H4 (cell line): ENCODE results near the gene HPS6. TPM values are rescaled to one million over a fixed set of nuclear protein-coding genes. Genes with fewer than 3 reads are reported as not detected.

Experiments used
- DNase-seq: peaks from one replicate; pipeline ENCODE4 v3.0.0-alpha.2; 2015; ENCODE audit warnings: low spot score
- total RNA-seq: library from RNA; depleted of rRNA; stranded (reverse); fragments of >200 nt; shearing (Covaris generic); gene quantifications from 2 replicates; pipeline ENCODE4 v1.2.3, GENCODE V29; 2014

The HPS6 gene
- total RNA-seq, 1 experiment from 2014 or later: 6.3 TPM

DNA sequence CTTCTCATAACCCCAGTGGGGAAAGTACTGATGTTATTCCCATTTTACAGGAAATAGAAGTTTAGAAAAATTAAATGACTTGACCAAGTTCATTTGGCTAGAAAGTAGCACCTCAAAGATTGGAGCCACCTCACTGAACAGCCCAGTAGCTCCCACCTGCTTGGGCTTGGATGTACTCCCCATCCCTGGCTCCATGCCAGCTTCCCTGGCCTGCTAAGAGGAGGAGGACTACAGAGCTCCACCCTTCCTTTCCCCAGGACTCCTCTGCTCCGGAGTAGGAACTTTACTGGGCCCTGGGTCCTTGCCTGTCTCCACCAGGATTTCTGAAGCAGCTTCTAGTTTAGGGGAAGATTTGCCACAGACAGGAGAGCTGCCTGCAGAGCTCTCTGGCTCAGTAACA, 3.1 kb downstream of the HPS6 start:
- no peak for DNase-seq

DNA sequence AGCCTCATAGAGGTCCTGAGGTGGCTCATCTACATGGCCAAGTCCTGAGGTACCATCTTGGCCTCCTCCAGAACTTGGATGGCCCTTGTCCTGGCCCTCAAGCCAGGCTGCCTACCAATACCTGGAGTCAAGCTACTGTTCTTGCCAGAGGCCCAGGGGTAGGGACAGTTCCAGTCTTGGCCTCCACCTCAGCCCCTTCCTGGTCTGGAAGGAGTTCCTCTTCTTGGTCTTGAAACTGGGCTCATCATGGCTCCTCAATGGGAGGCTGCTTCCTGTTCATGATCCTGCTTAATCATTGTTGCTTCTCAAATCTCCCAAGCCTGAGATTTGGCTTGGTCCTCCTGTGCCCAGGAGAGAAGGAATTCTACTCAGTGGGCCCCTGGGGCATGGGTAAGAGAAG, 3.9 kb downstream of the HPS6 start:
- DNase-seq: no peak

DNA sequence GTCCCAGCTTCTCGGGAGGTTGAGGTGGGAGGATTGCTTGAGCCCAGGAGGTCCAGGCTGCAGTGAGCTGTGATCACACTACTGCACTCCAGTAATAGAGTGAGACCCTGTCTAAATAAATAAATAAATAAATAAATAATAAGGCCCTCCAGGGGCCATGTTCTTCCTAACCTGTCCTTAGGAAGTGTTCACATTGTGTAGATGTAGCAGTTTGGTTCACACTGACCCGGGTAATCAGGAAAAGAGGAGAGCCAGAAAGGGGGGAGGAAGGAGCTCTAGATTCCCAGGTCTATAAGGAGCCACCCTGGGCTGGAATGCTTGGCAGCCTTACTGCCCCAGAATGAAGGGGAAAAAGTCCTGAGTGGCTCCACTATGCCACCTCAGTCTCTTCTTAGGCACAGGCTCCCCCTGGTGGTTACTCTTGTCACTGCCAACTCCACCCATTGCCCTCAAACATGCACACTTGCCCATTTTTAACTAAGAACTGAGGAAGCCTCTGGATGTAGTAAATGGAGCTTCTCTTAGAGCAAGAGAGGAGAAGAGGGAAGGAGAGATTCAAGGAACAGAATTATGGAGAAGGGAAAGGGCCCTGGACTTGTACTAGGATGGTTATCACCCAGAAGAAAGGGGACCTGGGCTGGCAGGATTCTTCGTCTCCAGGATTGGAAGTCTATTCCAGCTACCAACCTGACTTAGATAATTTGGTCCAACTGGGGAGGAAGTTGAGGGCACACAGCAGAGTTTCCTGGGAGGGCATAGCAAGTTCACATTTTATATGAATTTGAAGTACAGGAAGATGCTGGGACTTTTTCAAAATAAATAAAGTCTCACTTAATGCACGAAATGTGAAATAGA, 7.8 kb downstream of the HPS6 start:
- DNase-seq: peak; percentile 59

DNA sequence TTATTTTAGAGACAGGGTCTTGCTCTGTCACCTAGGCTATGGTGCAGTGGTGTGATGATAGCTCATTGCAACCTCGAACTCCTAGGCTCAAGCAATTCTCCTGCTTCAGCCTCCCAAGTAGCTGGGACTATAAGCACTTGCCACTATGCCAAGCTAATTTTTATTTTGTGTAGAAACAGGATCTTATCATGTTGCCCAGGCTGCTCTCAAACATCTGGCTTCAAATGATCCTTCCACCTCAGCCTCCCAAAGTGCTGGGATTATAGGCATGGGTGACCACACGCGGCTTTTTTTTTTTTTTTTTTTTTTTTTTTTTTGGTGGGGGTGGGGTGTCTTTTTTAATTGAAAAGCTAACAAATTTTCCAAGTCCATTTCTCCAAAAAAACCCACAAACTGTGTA, 18.4 kb downstream of the HPS6 start:
- no peak for DNase-seq

DNA sequence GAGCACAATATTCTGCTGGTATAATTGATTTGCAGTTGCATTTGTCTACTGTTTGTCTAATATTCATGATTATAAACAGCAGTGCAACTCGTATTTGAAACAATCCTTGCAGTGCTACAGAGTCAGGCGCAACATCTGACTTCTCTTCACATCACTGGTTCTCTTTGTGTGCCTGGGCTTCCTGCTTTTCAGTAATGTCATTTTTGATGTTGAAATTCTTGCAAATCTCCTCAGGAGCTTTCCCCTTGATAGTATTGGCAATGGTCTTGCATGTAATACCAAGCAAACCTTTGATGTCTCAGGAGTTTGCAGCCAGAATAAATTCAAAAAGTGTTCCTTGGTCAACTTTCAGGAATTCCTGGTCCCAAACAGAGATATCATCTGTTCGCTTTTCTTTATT, 20.2 kb downstream of the HPS6 start:
- DNase-seq: no peak

DNA sequence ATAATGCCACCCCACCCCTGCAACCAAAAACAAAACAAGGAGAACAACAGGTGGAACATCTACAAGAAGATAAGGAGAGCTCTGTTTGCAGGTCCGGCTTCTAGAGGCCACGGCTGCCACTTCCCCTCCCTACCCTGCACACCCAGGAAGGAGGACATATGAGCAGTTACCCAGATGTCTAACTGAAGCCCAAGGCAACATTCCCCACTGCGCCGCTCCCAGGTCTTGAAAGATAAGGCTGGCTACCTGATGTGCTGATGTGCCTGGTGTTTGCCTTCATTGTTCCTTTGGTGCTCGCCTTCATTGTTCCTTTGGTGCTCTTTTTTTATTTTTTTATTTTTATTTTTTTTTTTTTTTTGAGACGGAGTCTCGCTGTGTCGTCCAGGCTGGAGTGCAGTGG, 21.0 kb downstream of the HPS6 start:
- DNase-seq: no peak

DNA sequence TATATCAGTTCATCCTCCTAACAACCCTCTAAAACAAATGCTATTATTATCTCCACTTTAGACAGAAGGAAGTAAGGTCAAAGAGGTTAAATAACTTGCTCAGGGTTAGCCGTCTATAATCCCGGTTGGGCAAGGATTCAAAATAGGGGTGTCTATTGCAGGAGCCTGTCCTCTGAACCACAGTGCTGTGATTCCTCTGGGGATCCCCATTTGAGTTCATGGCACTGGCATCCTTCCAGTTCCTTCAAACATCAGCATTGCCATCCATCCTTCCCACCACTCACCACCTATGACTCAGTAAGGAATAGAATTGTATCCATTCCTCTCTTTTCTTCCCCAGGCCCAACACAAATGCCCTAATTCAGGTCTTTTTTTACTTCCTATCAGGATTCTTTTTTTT, 25.6 kb downstream of the HPS6 start:
- DNase-seq: no peak

DNA sequence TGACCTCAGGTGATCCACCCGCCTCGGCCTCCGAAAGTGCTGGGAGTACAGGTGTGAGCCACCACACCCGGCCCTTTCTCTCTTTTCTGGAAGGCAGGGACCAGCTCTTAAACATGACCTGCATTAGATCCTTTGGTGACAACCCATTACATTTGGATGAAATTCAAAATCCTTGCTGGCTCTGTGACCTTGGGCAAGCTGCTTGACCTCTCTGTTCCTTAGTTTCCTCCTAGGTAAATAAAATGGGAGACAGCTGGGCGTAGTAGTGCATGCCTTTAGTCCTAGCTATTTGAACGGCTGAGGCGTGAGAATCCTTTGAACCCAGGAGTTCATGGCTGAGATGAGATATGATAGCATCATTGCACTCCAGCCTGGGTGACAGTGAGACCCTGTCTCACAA, 31.3 kb downstream of the HPS6 start:
- DNase-seq: no peak

DNA sequence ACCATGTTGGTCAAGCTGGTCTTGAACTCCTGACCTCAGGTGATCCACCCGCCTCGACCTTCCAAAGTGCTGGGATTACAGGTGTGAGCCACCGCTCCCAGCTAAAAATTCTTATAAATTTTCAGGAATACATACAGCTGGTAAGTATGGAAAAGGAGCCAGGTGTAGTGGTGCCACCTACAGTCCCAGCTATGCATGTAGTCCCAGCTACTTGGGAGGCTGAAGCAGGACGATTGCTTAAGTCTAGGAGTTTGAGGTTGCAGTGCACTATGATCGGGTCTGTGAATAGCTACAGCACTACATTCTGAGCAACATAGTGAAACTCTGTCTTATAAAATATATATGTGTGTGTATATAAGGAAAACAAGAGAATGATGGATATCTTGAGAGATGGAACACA, 36.0 kb downstream of the HPS6 start:
- peak; percentile 6 for DNase-seq

DNA sequence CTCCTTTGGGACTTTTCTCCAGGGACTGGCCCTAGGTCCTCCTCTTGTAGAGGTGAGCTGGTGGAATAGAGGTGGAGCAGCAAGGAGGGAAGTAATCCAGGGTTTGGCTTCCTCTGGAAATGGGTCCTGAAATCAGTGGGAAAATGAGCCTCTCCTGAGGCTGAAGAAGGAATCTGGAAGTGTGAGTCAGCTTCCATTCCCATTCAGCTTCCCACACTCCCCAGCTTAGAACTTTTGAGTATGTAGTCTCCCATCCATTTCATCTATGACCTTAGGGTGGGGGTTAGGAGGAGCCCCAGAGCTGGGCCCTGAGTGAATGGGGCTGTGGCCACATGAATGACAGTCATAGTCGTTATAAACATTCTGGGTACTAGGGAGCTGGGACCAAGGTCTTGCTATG, 37.3 kb downstream of the HPS6 start:
- DNase-seq: no peak

DNA sequence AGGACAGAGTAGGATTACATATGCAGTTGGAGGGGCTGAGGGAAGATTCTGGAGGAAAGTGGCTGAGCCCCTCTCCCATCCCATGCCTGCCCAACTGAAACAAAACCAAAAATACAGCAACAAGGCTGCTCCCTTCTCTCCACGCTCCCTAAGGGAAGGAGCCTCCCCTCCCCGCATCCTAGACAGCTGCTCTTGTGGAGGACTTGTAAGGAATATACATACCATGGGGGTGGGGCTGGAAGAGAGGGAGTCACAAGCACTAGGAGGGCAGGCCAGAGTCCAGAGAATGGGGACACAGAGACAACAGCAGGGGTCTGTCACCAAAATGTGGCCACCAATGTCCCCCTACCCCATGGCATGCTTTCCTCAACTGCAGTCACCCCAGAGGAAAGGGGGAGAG, 41.8 kb downstream of the HPS6 start:
- peak; percentile 3 for DNase-seq

DNA sequence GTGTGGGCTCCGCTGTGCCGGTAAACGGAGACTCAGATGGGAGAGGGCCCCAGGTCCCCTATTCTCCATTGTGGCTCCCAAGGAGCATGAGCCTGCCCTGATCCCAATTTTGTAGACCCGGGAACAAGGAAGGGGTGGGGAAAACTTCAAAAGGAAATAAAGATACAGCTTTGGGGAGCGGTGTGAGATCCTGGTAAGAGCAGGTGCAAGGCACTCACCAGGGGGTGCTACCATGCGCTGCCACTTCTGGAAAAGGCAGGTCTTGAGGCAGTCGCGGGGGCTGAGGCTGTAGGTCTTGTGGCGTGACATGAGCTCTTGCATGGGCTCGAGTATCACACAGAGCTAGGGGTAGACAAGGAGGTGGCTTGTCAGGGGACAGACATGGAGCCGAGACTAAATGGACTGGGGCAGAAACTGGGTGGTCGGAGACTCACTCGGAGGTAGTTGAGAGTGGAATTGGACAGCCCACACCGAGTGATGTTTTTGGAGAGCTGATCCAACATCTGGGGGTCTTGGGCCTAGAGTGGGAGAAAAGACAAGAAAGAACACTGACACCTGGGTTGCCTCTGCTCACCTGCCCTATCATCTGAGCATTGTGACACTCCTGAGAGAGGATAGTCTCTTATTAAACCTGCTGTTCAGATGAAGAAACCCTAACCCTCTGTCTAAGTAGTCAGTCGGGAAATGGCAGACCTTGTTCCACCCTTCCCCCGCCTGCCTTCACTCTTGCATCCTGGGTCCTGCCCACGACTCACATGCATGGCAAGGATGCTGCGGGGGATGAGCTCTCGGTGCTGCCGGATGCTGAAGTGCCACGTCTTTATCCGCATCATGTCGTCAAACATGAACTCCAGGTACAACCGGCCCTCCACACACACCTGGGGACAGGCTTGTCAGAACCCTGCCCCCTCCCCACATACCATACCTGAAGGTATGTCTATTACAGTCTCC, 44.3 kb downstream of the HPS6 start:
- peak; percentile 2 for DNase-seq

DNA sequence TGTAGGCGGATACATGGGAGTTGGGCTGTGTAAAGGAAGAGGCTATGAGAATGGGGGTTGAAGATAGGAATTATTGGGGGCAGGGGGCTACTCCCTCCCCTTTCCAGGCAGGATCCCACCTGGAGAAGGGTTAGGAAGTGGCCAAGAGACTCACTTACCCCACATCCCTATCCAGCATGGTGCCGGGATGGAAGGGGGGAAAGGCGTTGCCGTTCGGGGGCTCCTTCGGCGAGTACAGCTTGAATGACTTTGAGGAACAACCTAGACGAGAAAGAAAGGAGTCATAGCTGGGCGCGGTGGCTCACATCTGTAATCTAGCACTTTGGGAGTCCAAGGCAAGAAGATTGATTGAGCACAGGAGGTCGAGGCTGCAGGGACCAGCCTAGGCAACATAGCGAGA, 46.1 kb downstream of the HPS6 start:
- no peak for DNase-seq

DNA sequence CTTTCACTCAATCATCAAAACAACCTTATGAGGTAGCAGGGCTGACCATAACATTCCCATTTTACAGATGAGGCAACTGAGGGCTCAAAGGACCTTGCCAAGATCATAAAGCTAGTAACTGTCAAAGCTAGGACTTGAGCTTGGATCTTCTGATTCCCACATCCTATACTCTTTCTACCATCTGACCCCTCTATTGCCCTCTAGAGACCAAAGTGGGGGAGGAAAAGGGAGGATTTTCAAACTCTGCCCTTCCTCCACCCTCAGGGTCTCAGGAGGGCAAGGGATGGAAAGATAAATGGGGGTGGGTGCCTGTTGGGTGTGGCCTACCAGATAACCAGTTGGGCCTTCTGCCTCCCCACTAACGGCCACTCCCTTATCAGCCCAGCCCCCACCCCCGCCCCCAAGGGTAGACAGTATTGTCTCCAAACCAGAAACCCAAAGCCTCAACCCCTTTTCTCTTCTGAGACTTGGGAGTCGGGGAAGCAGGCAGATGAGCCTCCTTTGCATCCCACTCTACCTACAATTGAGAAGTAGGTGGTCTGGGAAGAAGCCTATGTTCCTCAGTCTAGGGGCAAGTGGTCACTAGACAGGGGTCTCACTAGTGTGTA, 47.2 kb downstream of the HPS6 start:
- DNase-seq: no peak

DNA sequence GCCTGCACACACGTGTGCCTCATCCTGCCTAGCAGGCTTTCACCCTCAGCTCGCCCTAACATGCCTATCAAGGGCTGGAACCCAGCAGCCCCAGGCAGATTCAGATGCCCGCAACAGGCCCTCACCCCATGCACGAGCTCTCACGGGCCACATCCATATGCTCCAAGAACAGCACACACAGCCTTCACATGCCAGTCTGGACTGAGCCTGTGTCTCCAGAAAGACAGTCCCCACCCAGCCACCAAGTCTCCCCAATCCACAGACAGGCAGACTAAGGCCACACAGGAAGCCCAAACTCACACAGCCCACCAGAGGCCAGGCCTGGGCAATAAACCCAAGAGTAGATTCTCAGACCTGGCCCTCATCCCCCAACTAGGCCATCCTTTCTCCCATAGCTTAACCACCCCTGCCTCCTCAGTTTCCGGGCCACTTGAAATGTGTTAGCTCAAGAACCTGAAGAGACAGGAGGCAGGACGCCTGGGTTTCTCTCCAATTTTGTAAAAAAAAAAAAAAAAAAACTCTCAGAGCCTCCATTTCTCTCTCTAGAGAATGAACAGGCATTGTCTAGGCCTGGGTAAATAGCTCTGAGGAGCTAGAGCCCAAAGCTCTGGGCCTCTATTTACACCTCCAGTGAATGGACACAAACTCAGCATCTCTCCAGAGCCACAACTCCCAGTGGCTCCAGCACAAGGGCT, 48.3 kb downstream of the HPS6 start:
- no peak for DNase-seq

DNA sequence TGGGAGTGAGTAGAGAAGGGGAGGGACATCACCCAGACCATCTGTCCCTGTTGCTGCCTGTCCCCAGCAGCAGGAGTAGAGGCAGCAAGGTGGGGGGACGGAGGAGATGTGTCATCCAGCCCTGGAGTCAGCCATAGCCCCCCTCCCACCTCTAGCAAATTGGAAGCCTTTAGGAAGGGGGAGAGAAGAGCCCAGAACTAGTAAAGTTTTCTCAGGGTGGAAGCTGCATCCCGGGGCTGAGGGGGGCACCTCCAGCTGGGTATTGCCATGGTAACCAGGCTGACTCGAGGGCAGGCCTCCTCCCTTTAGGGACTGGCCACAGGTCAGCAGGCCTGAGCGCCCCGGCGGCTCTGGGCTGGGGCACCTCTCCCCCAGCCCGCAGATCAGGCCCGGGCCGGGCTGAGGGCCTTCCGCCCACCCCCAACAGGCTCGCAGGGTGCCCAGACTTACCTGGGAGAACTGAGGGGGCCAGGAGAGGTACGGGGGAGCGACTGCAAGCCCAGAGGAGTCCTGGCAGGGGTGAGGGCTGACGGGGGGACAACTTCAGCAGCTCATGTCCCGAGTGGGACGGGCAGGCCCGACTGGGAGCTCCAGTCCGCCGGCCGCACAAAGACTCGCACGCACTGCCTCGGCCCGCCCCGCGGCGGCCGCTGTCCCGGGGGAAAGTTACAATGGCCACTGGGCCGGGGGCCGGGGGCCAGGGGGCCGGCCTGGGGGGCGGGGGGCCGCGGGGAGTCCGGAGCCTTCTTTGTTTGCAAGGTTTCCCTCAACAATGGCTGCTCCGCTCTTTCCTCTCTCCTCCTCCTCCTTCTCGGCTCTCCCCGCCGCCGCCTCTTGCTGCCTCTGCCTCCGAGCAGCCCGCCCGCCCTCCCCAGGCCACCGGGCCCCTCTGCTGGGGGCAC, 49.1 kb downstream of the HPS6 start:
- no peak for DNase-seq

DNA sequence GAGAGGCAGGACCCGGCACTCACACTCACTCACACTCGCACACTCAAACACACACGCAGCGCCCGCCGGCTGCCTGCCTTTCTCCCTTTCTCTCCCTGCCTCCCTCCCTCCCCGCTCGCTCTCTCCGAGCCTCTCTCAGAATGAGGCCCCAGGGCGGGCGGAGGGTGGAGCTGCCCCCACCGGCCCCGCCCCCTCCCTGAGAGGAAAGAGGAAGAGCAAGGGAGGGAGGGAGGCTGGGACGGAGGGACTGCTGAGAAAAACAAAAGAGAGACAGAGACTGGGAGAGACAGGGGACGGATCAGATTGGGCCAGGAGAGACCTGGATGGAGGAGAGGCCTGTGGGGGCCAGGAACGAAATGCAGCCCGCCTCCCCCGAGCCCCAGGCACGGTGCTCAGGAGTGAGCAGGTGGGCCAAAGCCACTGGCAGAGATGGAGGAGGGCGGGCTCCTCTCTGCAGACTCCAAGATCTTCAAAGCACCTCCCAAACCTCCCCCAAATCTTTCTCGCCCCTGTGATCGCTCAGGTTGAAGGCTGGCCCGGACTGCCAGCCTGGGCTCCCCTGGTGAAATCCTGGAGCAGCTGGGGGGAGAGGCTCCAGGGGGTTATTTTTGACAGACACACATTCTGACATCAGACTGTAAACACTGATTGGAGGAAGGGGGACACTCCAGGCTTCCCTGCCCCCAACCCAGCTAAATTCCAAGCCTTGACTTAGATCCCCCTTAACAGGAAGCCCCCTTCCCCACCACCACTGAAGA, 49.9 kb downstream of the HPS6 start:
- DNase-seq: peak; percentile 76

DNA sequence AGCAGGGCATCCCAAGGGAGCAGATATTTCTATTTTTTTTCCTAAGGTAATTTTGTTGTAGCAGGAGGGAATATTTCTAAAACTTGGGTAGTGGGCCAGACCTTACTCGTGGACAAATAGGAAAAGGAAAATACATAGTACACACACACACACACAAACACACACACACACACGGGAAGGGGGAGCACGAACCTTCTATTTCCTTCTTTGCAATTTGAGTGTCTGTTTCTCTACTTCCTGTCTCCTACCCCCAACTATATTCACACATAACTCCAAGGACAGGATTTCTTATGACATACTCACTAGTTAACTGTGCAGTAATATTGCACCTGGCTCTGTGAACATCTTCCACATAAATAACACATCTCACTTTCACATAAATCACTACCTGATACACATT, 50.6 kb downstream of the HPS6 start:
- no peak for DNase-seq

DNA sequence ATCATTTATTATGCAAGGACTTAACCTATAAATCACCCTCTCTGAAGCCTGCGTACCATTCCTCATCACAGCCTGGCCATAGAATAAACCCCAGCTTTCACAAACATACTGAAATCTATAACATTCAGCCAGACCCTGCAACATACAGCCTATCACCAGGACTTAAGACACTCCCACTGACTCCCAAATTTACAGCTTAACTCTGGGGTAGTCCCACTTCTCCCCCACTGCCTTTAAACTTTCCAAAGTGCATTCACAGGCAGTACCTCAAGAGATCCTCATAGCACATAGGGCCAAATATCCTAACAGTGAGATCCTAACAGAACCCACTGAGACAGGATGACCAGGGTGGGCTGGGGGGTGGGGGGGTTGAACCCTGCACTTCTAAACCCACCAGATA, 51.5 kb downstream of the HPS6 start:
- DNase-seq: no peak
